Coronary artery (tissue), 2 donors: ENCODE data around the gene SNRNP25.

Experiments used
- DNase-seq: peaks from one replicate; pipeline ENCODE4 v3.0.0-alpha.2; 2017; ENCODE audit warnings: low spot score
- H3K27ac ChIP-seq, 2 donors: fragments of 200-600 bp; sonication (generic); one replicate each; pipeline ENCODE4 v1.5.1; 2016 to 2019
- H3K4me3 ChIP-seq: fragments of 200-600 bp; sonication (generic); 2 replicates; pipeline ENCODE4 v1.5.1; 2016; ENCODE audit warnings: mild to moderate bottlenecking, moderate library complexity
- TF ChIP-seq, protein P1 (sequence below): fragments of 200-600 bp; sonication (generic); IDR thresholded peaks from one replicate; pipeline ENCODE4 v1.5.1; 2019; ENCODE audit warnings: antibody characterized with exemption

SNRNP25 gene

DNA sequence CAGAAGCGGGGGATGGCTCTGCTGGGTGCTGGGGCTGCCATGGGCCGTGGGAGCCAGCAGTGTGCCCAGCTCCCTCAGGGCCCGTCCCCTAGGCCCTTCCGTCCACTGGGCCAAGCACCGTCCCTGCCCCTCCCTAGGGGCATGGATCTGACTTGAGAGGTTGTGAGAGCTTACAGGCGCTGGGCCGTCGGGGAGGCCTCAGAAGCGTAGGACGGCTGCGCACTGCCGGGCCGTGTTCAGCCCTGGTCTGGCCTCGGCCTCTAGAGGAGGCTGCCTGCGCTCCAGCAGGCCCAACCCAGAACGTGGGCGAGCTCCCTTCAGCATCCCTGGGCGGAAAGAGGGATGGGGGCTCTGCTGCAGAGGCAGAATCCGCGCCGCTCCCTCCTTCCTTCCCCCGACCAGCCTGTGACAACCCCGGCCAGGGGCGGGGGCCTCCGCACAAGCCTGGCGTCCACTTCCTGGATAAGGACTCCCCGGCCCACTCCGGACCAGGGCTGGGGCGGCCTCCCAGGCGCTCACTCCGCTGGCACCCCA lies 23.7 kb downstream of the SNRNP25 start:
- no peak for DNase-seq
- H3K4me3 ChIP-seq: peak overlapping the region; percentile 89
- TF ChIP-seq, protein P1, sequence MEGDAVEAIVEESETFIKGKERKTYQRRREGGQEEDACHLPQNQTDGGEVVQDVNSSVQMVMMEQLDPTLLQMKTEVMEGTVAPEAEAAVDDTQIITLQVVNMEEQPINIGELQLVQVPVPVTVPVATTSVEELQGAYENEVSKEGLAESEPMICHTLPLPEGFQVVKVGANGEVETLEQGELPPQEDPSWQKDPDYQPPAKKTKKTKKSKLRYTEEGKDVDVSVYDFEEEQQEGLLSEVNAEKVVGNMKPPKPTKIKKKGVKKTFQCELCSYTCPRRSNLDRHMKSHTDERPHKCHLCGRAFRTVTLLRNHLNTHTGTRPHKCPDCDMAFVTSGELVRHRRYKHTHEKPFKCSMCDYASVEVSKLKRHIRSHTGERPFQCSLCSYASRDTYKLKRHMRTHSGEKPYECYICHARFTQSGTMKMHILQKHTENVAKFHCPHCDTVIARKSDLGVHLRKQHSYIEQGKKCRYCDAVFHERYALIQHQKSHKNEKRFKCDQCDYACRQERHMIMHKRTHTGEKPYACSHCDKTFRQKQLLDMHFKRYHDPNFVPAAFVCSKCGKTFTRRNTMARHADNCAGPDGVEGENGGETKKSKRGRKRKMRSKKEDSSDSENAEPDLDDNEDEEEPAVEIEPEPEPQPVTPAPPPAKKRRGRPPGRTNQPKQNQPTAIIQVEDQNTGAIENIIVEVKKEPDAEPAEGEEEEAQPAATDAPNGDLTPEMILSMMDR: no peak
- peak overlapping the region; percentile 99 to 100 for H3K27ac ChIP-seq

DNA sequence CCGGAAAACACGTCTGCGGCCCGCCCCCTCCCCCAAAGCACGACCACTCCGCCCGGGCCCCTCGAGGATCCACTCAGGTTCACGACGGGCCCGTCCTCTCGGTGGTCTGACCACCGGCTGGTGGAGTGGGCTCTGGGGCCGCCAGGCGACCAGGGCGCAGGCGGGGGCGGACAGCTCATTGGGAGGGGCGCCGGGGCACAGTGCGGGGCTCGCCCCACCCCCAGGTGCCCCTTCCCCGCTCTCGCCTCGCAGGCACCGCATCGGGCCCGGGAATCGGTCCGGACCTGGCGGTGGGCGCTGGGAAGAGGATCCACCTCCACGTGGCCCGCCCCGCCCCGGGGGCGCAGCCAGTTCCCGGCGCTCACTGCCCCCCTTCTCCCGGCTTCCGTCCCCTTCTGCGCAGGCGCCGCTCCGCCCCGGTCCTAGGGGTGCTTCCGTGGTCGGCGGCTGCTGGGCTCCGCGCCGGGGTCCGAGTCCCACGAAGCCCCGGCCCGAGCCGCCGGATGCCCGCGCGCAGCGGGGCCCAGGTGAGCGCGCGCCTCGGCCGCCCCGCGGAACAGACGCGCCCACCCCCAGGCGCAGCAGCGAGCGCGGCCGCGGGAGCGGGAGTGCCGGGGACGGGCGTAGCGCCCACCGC lies 24.3 kb downstream of the SNRNP25 start, which contains the start of gene MPG:
MPG (plus strand) TSS at position 419 of the 637 bp plus-strand sequence; CDS start at position 504, 85 bp downstream.
- H3K4me3 ChIP-seq: peak within 1 kb of the TSS; percentile 89
- H3K27ac ChIP-seq: peak within 1 kb of the TSS; percentile 99 to 100
- peak; percentile 92 for DNase-seq
- TF ChIP-seq, protein P1: no peak

DNA sequence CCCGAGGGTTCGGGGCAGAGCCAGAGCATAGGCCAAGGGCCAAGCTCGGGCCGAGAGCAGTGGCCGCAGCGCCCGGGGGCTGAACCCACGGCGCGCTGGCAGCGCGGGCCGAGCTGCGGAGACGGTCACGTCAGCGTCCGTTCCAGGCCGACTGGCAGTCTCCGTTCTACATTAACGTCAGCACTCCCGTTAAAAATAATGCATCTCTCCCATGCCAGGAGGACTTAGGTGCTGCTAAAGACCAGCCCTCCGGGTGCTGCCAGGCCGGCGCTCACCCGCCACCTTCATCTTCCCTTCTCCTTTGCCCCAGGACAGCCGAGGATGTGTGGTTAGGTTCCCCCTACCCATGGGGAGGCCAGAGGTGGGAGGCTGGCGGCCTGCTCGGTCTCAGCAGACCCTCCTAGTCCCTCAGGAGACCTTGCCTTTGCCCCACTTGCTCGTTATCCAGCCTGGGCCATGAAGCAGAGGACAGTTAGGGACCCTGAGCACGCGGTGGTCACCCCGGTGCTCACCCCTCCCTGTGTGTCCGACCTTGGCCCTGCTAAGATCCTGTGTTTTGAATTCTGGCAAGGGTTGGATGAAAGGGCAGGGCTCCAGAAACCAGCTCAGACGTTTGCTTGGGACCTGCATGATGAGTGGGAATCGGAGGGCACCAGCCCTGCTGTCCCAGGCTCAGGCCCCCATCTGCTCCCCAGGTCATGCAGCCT lies 25.0 kb downstream of the SNRNP25 start:
- H3K4me3 ChIP-seq: peak overlapping the region; percentile 89
- peak overlapping the region; percentile 99 to 100 for H3K27ac ChIP-seq
- TF ChIP-seq, protein P1: no peak
- no peak for DNase-seq

DNA sequence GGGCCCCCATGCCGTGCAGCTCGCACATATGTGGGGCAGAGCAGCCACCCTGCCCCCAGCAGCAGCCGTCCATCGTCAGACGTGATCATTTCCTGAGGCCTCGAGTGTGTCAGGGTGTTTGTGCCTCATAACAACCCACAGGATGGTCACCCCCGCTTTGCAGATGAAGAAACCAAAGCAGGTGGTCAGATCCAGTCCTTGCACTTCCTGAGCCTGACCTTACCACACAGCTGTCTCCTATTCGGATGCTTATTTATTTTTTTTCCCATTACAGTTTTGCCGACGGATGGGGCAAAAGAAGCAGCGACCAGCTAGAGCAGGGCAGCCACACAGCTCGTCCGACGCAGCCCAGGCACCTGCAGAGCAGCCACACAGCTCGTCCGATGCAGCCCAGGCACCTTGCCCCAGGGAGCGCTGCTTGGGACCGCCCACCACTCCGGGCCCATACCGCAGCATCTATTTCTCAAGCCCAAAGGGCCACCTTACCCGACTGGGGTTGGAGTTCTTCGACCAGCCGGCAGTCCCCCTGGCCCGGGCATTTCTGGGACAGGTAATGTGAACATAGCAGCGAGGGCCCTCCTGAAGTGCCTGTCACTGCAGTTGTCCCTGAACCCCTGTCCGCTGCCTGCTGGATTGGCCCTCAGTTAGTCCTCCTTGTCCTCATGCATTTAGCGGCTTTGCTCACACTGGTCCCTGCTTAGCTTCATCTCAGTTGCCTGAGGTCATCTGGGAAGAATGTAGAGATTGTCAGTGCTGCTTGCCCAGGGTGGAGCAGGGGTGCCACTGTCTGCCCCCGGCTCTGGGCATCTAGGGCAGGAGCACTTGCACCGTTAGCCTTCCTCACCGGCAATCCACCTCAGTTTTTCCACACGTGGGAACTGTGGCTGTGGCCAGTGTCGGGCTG lies 25.8 kb downstream of the SNRNP25 start:
- Histone ChIP-seq H3K4me3 (peak overlapping the region; percentile 89), H3K27ac (peak overlapping the region; percentile 99 to 100)
- no peak for DNase-seq
- TF ChIP-seq, protein P1: no peak

DNA sequence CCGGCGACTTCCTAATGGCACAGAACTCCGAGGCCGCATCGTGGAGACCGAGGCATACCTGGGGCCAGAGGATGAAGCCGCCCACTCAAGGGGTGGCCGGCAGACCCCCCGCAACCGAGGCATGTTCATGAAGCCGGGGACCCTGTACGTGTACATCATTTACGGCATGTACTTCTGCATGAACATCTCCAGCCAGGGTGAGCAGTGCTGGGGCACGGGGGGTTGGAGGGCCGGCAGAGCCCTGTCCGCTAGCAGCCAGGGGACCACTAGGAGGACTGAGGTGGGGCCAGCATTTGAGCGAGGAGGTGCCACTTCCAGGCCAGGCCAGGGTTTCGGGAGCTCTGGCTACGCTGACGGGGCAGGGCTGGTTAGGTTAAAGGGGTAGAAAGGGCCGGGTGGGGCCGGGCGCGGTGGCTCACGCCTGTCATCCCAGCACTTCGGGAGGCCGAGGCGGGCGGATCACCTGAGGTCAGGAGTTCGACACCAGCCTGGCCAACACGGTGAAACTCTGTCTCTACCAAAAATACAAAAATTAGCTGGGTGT lies 29.5 kb downstream of the SNRNP25 start:
- peak overlapping the region; percentile 78 to 85 for H3K27ac ChIP-seq
- no peak for DNase-seq
- TF ChIP-seq, protein P1: no peak
- no peak overlapping the region for H3K4me3 ChIP-seq

DNA sequence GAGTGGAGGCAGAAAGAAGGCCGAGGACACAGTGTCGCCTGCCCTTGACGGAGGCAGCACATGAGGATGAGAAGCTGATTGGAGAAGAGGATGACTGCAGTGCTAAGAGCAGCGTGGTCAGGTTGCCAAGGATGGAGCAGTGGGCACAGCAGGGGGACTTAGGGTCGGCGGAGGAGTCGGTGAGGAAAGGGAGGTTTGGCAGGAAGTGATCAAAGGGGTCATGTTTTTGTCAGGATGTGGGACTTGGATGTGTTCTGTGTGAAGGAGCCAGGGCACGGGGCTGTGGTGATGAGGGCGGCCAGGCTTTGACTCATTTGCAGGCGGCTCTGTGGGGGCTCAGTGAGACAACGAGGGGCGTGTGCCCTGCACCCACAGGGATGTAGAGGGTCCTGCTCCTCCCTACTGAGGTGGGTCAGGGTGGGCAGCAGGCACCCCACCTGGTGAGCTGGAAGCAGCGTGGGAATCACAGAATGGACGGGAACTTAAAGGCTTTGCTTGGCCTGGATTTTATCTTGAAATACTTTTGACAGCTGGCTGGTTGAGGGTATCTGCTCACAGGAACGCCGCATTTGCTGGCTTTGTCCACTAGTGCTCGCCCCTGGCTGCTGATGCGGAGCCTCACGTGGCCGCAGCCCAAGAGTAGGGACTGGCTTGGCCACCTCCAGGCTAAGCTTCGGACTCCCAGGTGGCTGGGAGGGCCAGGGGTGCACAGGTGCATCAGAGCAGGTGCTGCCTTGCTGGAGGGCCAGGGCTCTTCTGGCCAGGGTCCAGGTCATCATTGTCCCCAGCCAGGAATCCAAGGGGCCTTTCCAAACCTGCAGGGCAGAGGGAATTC lies 30.4 kb downstream of the SNRNP25 start:
- no peak for DNase-seq
- peak overlapping the region; percentile 78 to 85 for H3K27ac ChIP-seq
- TF ChIP-seq, protein P1: no peak
- peak overlapping the region; percentile 2 for H3K4me3 ChIP-seq
